GM19238 (cell line): ENCODE results near the gene AVPI1.

Source experiments
- DNase-seq: peaks from one replicate; pipeline ENCODE4 v3.0.0; 2011; ENCODE audit warnings: low spot score; ENCODE audit not compliant: insufficient read length

AVPI1 gene

DNA sequence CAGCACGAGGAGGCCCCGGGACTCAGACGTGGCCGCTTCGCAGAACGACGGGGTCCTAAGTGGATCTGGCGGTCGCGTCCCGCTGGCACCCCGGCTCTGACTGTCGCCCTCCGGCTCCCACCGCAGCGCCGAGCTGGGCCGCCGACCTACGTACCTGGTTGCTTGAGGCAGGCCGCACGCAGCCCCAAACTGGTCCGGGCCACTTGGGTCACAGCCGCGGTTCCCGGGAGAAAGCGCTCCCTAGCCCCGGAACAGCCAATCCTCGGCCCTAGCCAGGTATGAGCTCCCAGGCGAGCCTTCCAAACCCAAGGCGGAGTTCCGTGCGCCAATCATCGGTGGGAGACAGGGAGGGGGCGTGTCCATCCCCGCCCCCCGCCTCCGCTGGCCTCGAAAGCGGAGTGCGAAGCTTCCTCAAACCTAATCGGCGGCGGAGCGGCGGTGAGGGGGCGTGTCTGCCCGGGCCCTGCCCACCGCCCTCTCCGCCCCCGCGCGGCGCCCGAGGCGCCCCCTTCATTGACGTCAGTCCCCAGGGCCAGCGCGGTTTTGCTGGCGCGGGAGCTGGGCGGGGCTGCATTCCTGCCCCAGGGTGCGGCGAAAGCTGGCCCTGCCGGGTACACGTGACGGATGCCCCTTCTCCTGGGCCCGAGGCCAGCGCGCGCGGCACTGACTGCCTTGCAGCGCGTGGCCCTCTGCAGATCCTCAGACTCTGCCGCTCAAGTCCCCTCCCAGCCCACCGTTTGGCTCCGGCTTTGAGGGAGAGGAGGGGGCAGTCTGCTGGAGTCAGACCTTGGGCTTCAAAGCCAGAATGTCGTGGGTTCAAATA lies at the start of gene AVPI1:
AVPI1 (minus strand) TSS at position 280 of the 823 bp plus-strand sequence. CDS start 7,336 bp downstream, outside the sequence.
- peak; percentile 89 for DNase-seq

DNA sequence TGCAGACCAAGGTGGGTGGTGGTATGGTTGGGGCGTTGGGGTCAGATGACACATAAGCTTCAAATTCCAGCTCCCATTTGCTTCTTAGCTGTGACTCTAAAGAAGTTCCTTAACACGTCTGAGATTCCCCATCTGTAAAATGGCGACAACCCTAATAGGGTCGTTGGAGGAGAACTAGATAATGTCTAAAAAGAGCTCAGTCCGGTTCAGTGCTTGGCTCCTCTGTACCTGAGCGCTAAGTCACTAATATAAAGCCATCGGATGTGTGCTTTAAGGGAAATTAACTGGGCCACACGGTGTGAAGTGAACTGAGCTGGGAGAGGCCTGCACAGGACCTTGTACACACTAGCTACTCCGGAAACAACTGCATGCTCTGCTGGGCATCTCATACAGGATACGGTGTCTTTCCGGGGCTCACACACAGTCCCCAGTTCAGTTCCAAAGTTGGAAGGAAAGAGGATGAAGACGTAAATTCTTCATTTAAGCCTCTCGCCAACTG lies 49.4 kb upstream of the AVPI1 start:
- DNase-seq = no peak

DNA sequence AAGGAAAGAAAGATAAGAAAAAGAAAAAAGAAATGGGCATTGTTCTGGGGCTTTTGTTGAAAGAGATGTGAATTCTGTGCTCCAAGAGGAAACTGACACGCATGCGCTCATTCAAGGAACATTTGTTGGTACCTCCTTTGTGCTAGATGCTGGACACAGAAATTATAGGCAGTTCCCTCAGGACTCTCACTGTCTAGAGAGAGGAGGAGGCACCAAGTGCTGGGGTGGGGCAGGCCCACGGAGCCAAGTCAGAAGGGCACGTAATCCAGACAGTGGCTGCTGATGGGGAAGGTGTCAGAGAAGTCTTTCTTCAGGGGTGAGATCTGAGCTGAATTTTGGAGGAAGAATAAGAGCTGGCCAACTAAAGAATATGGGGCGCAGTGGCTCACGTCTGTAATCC lies 47.0 kb upstream of the AVPI1 start:
- no peak for DNase-seq

DNA sequence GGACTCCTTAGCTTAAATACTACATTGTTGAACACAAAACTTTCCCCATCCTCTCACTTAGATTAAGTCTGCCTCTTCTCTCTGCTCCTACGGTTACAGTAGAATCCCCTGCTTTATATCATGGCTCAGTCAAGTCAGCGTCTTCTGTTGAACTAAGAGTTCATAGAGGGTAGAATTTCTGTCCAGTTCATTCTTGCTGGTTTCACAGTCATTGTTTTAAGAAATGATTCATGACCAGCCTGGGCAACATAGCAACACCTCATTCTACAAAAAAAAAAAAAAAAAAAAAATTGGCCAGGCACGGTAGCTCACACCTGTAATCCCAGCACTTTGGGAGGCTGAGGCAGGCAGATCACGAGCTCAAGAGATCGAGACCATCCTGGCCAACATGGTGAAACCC lies 46.2 kb upstream of the AVPI1 start:
- no peak for DNase-seq

- DNase-seq = no peak
These were observed 45.0 kb upstream of the AVPI1 start for GRCh38 chr10:97732052-97732359.

DNA sequence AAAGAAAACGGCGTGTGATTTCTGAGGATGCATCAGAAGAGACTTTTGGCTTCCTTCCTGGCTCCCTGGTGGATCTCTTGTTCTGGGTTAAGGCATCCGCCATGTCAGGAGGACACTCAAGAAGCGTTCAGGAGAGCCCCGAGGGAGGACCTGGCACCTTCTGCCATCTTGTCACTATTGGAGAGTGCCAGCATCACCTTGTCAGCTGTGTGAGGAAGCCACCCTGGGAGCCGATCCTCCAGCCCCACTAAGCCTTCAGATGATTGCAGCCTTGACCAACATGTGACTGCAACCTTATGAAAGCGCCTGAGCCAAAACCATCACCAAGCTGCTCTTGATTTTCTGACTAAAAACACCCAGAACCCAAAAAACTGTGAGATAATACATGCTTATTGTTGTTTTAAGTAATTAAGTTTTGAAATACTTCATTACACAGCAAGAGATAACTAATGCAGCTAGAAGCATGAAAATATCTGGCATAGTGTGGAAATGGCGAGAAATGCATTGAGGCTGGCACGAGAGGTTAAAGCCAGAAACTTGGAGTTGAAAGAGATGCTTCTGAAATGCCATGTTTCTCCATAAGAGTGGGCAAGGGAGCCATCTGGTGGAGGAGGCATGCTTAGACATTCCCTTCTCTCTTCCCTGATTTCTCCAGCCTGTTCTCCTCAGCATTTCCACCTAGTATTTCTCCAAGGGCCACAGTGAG lies 44.5 kb upstream of the AVPI1 start:
- DNase-seq = no peak

- no peak for DNase-seq
These were observed 42.0 kb upstream of the AVPI1 start for GRCh38 chr10:97729014-97729413.

DNA sequence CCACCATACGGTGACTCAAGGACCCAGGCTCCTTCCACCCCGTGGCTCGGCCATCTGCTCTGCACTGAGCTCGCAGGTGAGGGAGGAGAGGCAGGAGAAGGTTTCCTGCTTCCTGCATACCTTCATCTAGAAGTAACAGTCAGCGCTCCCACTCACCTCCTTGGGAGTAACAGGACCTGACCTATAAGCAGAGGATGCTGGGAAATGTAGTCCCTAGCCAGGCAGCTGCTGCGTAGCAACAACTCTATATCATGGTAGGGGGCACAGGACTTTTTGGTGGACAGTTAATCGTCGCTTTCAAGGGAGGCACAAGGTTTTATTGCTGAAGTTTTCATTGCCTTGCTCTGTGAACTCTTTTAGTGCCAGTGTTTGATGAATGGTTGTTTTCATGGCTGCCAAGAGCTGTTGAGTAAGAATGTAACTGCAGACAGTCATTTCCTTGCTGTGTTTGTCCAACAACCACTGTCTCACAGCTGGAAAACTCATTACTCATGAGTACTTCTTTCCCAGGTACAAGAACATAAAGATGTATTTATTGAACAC lies 39.7 kb upstream of the AVPI1 start:
- DNase-seq = no peak

- DNase-seq = no peak
These were observed 37.4 kb upstream of the AVPI1 start for GRCh38 chr10:97724341-97724941.

- DNase-seq = no peak
These were observed 36.0 kb upstream of the AVPI1 start for GRCh38 chr10:97723001-97723400.

GRCh38 chr10:97721871-97722780 lies 35.1 kb upstream of the AVPI1 start:
- DNase-seq = no peak

DNA sequence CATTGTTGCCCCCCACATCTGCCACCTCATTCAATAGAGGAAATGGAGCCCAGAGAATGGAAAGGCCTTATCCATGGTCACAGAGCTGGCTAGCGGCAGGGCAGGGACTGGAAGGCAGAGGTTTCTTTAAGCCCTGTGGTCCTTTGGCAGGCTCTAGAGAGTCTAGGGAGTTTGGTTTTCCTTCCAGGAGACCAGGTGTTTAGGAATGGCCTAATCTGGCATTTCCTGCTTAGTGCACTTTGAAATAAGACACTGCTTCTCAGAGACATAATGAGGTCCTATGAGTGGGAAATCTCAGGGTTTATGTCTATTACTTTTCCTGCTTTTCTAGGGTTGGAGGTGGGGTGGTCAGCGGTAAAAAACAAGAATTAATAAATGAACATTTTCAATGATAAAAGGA lies 32.6 kb upstream of the AVPI1 start:
- DNase-seq = no peak

DNA sequence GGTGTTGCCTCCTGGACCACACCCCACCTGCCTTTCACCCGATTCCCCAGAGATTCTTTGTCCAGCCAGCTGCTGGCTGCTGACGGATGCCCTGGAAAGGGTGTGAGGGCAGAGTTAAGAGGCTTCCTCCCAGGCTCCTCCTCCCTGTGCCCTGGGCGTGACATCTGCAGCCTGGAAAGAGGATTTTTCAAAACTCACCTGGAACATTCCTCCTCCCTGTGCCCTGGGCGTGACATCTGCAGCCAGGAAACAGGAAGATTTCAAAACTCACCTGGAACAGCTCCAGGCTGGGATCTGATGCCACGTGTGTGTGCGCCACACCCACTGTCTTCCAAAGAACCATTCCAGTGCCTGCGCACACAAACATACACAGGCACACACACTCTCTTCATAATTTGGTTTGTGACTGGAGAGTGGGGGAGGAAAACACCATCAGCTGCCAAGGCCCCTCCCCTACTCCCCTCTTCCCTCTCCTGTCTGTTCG lies 31.7 kb upstream of the AVPI1 start:
- no peak for DNase-seq

DNA sequence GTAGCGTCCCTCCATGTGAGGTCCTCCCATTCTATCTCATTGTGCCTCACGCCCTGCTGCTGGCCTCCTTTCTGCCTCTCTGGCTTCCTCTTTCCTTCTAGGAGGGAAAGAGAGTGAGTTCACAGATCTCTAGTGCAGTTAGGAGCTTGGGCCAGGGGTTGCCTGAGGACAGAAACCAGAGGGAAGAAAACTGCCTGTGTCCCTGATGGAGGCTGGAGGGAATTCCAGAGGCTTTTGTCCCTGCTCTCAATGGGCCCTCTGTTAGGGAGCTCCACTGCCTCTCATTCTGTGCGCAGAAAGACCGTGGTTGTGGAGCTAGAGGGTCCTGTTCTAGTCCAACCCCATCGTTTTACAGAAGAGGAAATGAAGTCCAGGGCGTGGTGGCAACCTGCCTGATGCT lies 31.1 kb upstream of the AVPI1 start:
- DNase-seq = no peak

DNA sequence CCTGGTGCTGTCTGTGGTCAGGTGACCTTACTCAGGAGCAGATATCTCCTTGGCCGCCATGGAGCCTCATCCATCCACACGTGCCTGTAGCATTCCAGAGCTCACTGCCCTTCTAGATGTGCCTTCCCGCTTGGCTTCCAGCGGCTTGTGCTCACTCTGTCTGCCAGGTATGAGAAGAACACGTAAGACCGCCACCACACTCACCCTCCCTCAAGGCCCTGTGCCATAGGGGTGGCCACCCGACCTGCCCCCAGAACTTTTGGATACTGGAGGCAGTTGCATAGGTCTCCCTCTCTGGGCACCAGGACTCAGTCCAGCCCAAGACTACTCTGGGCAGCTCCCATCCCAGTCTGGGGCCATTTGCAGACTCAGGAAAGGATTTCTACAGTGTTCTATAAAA lies 30.6 kb upstream of the AVPI1 start:
- no peak for DNase-seq

DNA sequence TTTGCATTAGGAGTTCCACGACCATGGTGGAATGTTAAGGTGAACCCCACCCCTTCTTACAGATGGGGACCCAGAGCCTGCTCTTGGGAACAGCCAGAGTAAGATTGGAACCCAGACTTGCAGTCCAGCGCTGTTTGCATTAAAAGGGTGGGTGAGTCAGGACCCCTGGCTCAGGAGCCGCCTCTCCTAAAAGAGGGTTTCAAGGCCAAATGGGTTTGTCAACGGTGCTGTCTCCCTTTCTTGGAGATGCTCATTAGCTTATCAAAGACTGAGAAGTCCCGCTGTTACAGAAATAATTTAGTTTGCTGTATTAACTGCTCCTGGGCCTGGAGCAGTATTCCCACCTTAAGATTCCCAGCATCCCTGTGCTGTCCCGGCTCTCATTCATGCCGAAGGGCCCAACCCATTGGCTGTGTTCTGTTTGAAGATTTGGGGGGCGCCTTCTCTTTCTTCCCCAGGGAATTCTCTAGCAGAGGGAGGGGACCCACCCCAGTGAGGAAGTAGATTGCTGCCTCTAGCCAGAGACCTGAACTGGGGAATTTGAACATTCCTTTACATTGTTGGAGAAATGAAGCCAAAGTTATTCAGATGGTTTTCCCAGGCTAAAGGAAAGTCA lies 28.3 kb upstream of the AVPI1 start:
- no peak for DNase-seq

DNA sequence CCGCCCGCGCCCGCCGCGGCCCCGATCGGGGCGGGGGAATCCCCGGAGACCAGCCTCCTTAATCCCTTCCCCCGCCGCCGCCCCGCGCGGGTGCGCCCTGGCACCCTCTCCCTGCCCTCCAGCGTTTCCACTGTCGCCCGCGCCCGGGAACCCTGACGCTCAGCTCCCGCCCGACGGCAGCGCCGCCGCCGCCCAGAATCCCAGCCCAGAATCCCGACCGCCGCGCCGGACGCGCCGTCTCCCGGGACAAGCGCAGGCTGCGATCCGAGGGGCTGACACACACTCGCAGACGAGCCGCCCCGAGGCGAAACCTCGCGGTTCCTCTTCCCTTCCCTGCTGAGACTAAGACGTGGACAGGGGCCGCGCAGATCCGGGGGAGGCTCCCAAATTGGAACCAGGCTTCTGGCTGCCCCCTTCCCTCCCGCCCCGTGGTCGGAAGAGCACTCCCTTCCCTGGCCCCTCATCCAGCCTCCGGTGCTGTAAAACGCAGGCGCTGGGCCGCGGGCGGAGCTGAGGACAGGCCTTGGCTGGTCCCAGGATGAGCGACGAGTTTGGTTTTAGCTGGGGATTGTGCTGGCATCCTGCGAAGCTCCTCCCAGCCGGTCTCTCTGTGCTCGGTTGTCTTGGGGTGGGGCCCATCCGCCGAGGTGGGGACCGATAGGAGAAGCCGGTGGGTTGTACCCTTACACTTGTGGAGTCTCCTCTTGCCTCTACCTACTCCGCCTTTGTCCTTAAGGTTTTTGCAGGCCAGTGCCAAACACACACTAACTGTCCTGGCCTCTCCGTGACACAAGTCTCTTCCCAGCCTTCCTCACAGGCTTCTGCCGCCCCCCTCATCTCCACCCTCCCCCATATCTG lies 27.6 kb upstream of the AVPI1 start:
- DNase-seq = peak; percentile 52

GRCh38 chr10:97713826-97714400 lies 26.9 kb upstream of the AVPI1 start:
- DNase-seq = peak; percentile 71

- peak; percentile 23 for DNase-seq
These were observed 26.3 kb upstream of the AVPI1 start, which contains the start of gene MARVELD1 for GRCh38 chr10:97713339-97713825. Gene MARVELD1 (plus strand): TSS chr10:97713730. CDS start chr10:97713877, 147 bp downstream.
